HEK293 (cell line): Measurements from ENCODE around the gene SULT1A2.

Experiments used
- CTCF ChIA-PET: fragments of 350-600 bp; formaldehyde crosslinking; extraction: SDS; loops from one replicate; lab custom pipeline; 2021; ENCODE audit warnings: antibody characterized with exemption; lab: Yijun Ruan, JAX
- POLR2A ChIA-PET: fragments of 300-600 bp; formaldehyde crosslinking; extraction: SDS; loops from one replicate; lab custom pipeline; 2020; ENCODE audit warnings: antibody characterized with exemption, inconsistent platforms; lab: Yijun Ruan, JAX
- H3K27ac ChIP-seq: fragments of 200-500 bp; sonication (Bioruptor generic); 2 replicates; pipeline ENCODE4 v1.5.1; 2014; ENCODE audit warnings: low read depth, low read length, control low read depth, inconsistent platforms; ENCODE audit errors: extremely low read depth
- H3K36me3 ChIP-seq, 2 experiments: fragments of 200-500 bp in 1 of 2; sonication (Bioruptor generic) in 1 of 2; 1 replicate in 1 of 2; 2 replicates in 1 of 2; pipeline ENCODE4 v1.5.1; 2014 to 2017; ENCODE audit warnings: inconsistent platforms in 2 of 2, low read length in 2 of 2; ENCODE audit not compliant: control insufficient read depth in 2 of 2, insufficient read depth in 1 of 2
- H3K4me1 ChIP-seq: fragments of 200-500 bp; sonication (Bioruptor generic); 2 replicates; pipeline ENCODE4 v1.5.1; 2014; ENCODE audit warnings: mild to moderate bottlenecking, low read length, inconsistent platforms; ENCODE audit not compliant: control insufficient read depth, insufficient read depth
- H3K4me3 ChIP-seq: 2 replicates; pipeline ENCODE4 v1.5.1; 2011; ENCODE audit warnings: low read depth, mild to moderate bottlenecking, control low read depth, low read length, moderate library complexity
- H3K9me3 ChIP-seq: fragments of 200-500 bp; sonication (Bioruptor generic); 2 replicates; pipeline ENCODE4 v1.5.1; 2014; ENCODE audit warnings: low read depth, low read length, inconsistent platforms; ENCODE audit not compliant: control insufficient read depth, insufficient read depth
- BCL11A ChIP-seq: fragments of 450-650 bp; formaldehyde crosslinking; IDR thresholded peaks from 2 replicates; pipeline ENCODE4 v1.5.1; 2016; ENCODE audit warnings: low read depth, missing biosample characterization, missing genetic modification characterization
- ELK4 ChIP-seq: IDR thresholded peaks from 2 replicates; pipeline ENCODE4 v1.6.1; 2011; ENCODE audit warnings: mild to moderate bottlenecking, low read depth, low read length, borderline replicate concordance
- OVOL3 ChIP-seq: fragments of 450-650 bp; formaldehyde crosslinking; IDR thresholded peaks from 2 replicates; pipeline ENCODE4 v1.5.1; 2016; ENCODE audit warnings: missing biosample characterization, missing genetic modification characterization
- PRDM6 ChIP-seq: fragments of 450-650 bp; formaldehyde crosslinking; IDR thresholded peaks from 2 replicates; pipeline ENCODE4 v1.5.1; 2017; ENCODE audit warnings: missing biosample characterization, missing genetic modification characterization
- RBAK ChIP-seq: fragments of 450-650 bp; formaldehyde crosslinking; IDR thresholded peaks from 2 replicates; pipeline ENCODE4 v1.5.1; 2016; ENCODE audit warnings: missing biosample characterization, missing genetic modification characterization
- TCF7L2 ChIP-seq: IDR thresholded peaks from 2 replicates; pipeline ENCODE4 v1.6.1; 2011; ENCODE audit warnings: low read depth, mild to moderate bottlenecking, inconsistent platforms, low read length, moderate library complexity, borderline replicate concordance
- ZBTB1 ChIP-seq: fragments of 450-650 bp; formaldehyde crosslinking; IDR thresholded peaks from 2 replicates; pipeline ENCODE4 v1.5.1; 2016; ENCODE audit warnings: missing biosample characterization, missing genetic modification characterization
- ZBTB21 ChIP-seq: fragments of 450-650 bp; formaldehyde crosslinking; IDR thresholded peaks from 2 replicates; pipeline ENCODE4 v1.5.1; 2017; ENCODE audit warnings: missing biosample characterization, missing genetic modification characterization
- ZBTB26 ChIP-seq: fragments of 450-650 bp; formaldehyde crosslinking; optimal IDR thresholded peaks from 2 replicates; pipeline ENCODE3; 2016; ENCODE audit warnings: missing biosample characterization, mild to moderate bottlenecking, missing genetic modification characterization
- ZNF10 ChIP-seq: fragments of 450-650 bp; formaldehyde crosslinking; IDR thresholded peaks from 2 replicates; pipeline ENCODE4 v1.5.1; 2017; ENCODE audit warnings: missing biosample characterization, missing genetic modification characterization
- ZNF155 ChIP-seq: fragments of 450-650 bp; formaldehyde crosslinking; IDR thresholded peaks from 2 replicates; pipeline ENCODE4 v1.5.1; 2016; ENCODE audit warnings: missing biosample characterization, missing genetic modification characterization
- ZNF169 ChIP-seq: fragments of 450-650 bp; formaldehyde crosslinking; IDR thresholded peaks from 2 replicates; pipeline ENCODE4 v1.5.1; 2016; ENCODE audit warnings: missing biosample characterization, missing genetic modification characterization
- ZNF175 ChIP-seq: fragments of 450-650 bp; formaldehyde crosslinking; IDR thresholded peaks from 2 replicates; pipeline ENCODE4 v1.5.1; 2016; ENCODE audit warnings: missing biosample characterization, missing genetic modification characterization
- ZNF211 ChIP-seq: fragments of 450-650 bp; formaldehyde crosslinking; IDR thresholded peaks from 2 replicates; pipeline ENCODE4 v1.5.1; 2016; ENCODE audit warnings: low read depth, missing biosample characterization, missing genetic modification characterization
- ZNF239 ChIP-seq: fragments of 450-650 bp; formaldehyde crosslinking; IDR thresholded peaks from 2 replicates; pipeline ENCODE4 v1.5.1; 2016; ENCODE audit warnings: missing biosample characterization, missing genetic modification characterization
- ZNF341 ChIP-seq: fragments of 450-650 bp; formaldehyde crosslinking; IDR thresholded peaks from 2 replicates; pipeline ENCODE4; 2016; ENCODE audit warnings: low read depth, missing biosample characterization, missing genetic modification characterization
- ZNF37A ChIP-seq: fragments of 450-650 bp; IDR thresholded peaks from 2 replicates; pipeline ENCODE4 v1.5.1; 2018; ENCODE audit warnings: missing biosample characterization, missing genetic modification characterization
- ZNF449 ChIP-seq: fragments of 450-650 bp; formaldehyde crosslinking; IDR thresholded peaks from 2 replicates; pipeline ENCODE4 v1.5.1; 2017; ENCODE audit warnings: missing biosample characterization, mild to moderate bottlenecking, missing genetic modification characterization, moderate library complexity
- ZNF560 ChIP-seq: fragments of 450-650 bp; formaldehyde crosslinking; IDR thresholded peaks from 2 replicates; pipeline ENCODE4 v1.5.1; 2017; ENCODE audit warnings: missing biosample characterization, missing genetic modification characterization, borderline replicate concordance
- ZNF596 ChIP-seq: fragments of 450-650 bp; IDR thresholded peaks from 2 replicates; pipeline ENCODE4 v1.5.0; 2018; ENCODE audit warnings: missing biosample characterization, mild to moderate bottlenecking, missing genetic modification characterization, moderate library complexity
- ZNF621 ChIP-seq: fragments of 450-650 bp; formaldehyde crosslinking; IDR thresholded peaks from 2 replicates; pipeline ENCODE4 v1.5.1; 2017; ENCODE audit warnings: missing biosample characterization, missing genetic modification characterization
- ZNF629 ChIP-seq: fragments of 450-650 bp; formaldehyde crosslinking; IDR thresholded peaks from 2 replicates; pipeline ENCODE4 v1.5.1; 2017; ENCODE audit warnings: missing biosample characterization, missing genetic modification characterization
- ZNF707 ChIP-seq: fragments of 450-650 bp; formaldehyde crosslinking; IDR thresholded peaks from 2 replicates; pipeline ENCODE4 v1.5.1; 2016; ENCODE audit warnings: missing biosample characterization, missing genetic modification characterization
- ZNF747 ChIP-seq: fragments of 450-650 bp; formaldehyde crosslinking; IDR thresholded peaks from 2 replicates; pipeline ENCODE4 v1.5.1; 2016; ENCODE audit warnings: missing biosample characterization, missing genetic modification characterization
- ZNF777 ChIP-seq: fragments of 450-650 bp; formaldehyde crosslinking; IDR thresholded peaks from 2 replicates; pipeline ENCODE4 v1.5.1; 2017; ENCODE audit warnings: missing biosample characterization, missing genetic modification characterization, borderline replicate concordance
- ZNF843 ChIP-seq: fragments of 450-650 bp; formaldehyde crosslinking; IDR thresholded peaks from 2 replicates; pipeline ENCODE4 v1.5.1; 2016; ENCODE audit warnings: missing biosample characterization, missing genetic modification characterization
- ZSCAN23 ChIP-seq: fragments of 450-650 bp; formaldehyde crosslinking; IDR thresholded peaks from 2 replicates; pipeline ENCODE4 v1.5.1; 2016; ENCODE audit warnings: missing biosample characterization, missing genetic modification characterization
- ZSCAN30 ChIP-seq: fragments of 450-650 bp; IDR thresholded peaks from 2 replicates; pipeline ENCODE4 v1.5.1; 2018; ENCODE audit warnings: missing biosample characterization, mild to moderate bottlenecking, missing genetic modification characterization, moderate library complexity
- ZSCAN5A ChIP-seq: fragments of 450-650 bp; formaldehyde crosslinking; IDR thresholded peaks from 2 replicates; pipeline ENCODE4 v1.5.1; 2016; ENCODE audit warnings: missing biosample characterization, missing genetic modification characterization
- ZXDB ChIP-seq: fragments of 450-650 bp; formaldehyde crosslinking; IDR thresholded peaks from 2 replicates; pipeline ENCODE4 v1.5.1; 2016; ENCODE audit warnings: missing biosample characterization, missing genetic modification characterization

SULT1A2 gene

GRCh38 chr16:28592511-28592910, 4.3 kb downstream of the SULT1A2 start:
- CTCF ChIA-PET: interaction anchor here (1.2 kb wide), 1 partner anchor 24 kb away, joined by 4 read pairs; no protein-coding TSS in a partner anchor
- no peaks in the 10 kb centered on the region for H3K9me3 ChIP-seq
- no peak overlapping the region for H3K27ac ChIP-seq
- peaks cover 0 to 27% of the 10 kb centered on the region in 2 experiments; a peak in 1 of 3 replicates for H3K36me3 ChIP-seq
- POLR2A ChIA-PET: interaction anchor here (0.6 kb wide), 1 partner anchor 303 kb away, joined by 5 read pairs; no protein-coding TSS in a partner anchor
- no peak for TF ChIP-seq ZNF596 (tag by site-specific recombination)
- no peak for TF ChIP-seq ZBTB1 (tag by site-specific recombination)
- TF ChIP-seq ZSCAN23 (tag by site-specific recombination): no peak
- TF ChIP-seq ELK4: no peak
- no peak for TF ChIP-seq ZNF169 (tag by site-specific recombination)
- no peak for TF ChIP-seq BCL11A (tag by site-specific recombination)
- TF ChIP-seq ZXDB: no peak
- TF ChIP-seq ZSCAN5A (tag by site-specific recombination): no peak
- TF ChIP-seq ZSCAN30 (tag by site-specific recombination): no peak
- no peak for TF ChIP-seq ZBTB21 (tag by site-specific recombination)
- no peak for TF ChIP-seq ZNF239 (tag by site-specific recombination)
- TF ChIP-seq ZNF155 (tag by site-specific recombination): no peak
- no peak for TF ChIP-seq ZNF777 (tag by site-specific recombination)
- TF ChIP-seq ZNF629 (tag by site-specific recombination): no peak
- TF ChIP-seq ZNF843 (tag by site-specific recombination): no peak
- no peak for TF ChIP-seq OVOL3 (tag by site-specific recombination)
- no peak for TF ChIP-seq RBAK (tag by site-specific recombination)
- no peak for TF ChIP-seq PRDM6 (tag by site-specific recombination)
- TF ChIP-seq ZNF621 (tag by site-specific recombination): no peak
- no peaks in the 10 kb centered on the region for H3K4me1 ChIP-seq
- H3K4me3 ChIP-seq: no peak overlapping the region

- Histone ChIP-seq H3K4me3 (no peak overlapping the region), H3K4me1 (no peaks in the 10 kb centered on the region), H3K9me3 (no peaks in the 10 kb centered on the region), H3K27ac (no peak overlapping the region), H3K36me3 (peaks cover 0 to 29% of the 10 kb centered on the region in 2 experiments; a peak in 2 of 3 replicates)
- CTCF ChIA-PET: interaction anchor here (0.6 kb wide), 1 partner anchor 313 kb away, joined by 3 read pairs; no protein-coding TSS in a partner anchor
- POLR2A ChIA-PET: interaction anchor here (0.6 kb wide), 1 partner anchor 18 kb away, joined by 3 read pairs; the partner anchor contains the start of gene SULT1A1
- TF ChIP-seq ZNF211 (tag by site-specific recombination) (no peak), ZNF10 (tag by site-specific recombination) (no peak), ZNF707 (tag by site-specific recombination) (no peak), ZNF37A (no peak), ZBTB26 (tag by site-specific recombination) (no peak), ZNF175 (tag by site-specific recombination) (no peak), TCF7L2 (no peak), ZNF341 (tag by site-specific recombination) (no peak), ZNF560 (tag by site-specific recombination) (no peak), ZNF449 (tag by site-specific recombination) (no peak), ZNF747 (tag by site-specific recombination) (no peak)
These were observed 5.5 kb downstream of the SULT1A2 start for GRCh38 chr16:28591355-28591754.
